GM19468 (cell line): ENCODE measurements around the gene IAPP.
"Not testable (repeated sequence)": the region's sequence is repeated elsewhere in the genome, so short reads cannot be mapped to it uniquely, and the experiment has no call there.

Experiments
- ATAC-seq: cut with Tn5 transposase; IDR thresholded peaks from one replicate; pipeline ENCODE4 v1.9.1; 2021; ENCODE audit warnings: mild to moderate bottlenecking, moderate library complexity, moderate number of reproducible peaks; ENCODE audit not compliant: unreplicated experiment; ENCODE audit errors: extremely low read depth

IAPP gene

GRCh38 chr12:21372602-21373001, at the start of gene IAPP:
IAPP (plus strand) TSS chr12:21372902; CDS start chr12:21373352, 450 bp downstream.
- no peak for ATAC-seq

GRCh38 chr12:21323736-21324135, 49.0 kb upstream of the IAPP start:
- ATAC-seq: no peak

- ATAC-seq: no peak
These were observed 48.2 kb upstream of the IAPP start for GRCh38 chr12:21324551-21324950.

GRCh38 chr12:21328578-21328977, 44.1 kb upstream of the IAPP start:
- no peak for ATAC-seq

GRCh38 chr12:21330682-21331253, 41.9 kb upstream of the IAPP start:
- ATAC-seq: no peak

- no peak for ATAC-seq
These were observed 37.9 kb upstream of the IAPP start, which contains the start of gene SLCO1A2 for GRCh38 chr12:21334771-21335325. SLCO1A2 (minus strand) TSS chr12:21334917; CDS start chr12:21334647, 270 bp downstream.

- ATAC-seq: no peak
These were observed 36.0 kb upstream of the IAPP start for GRCh38 chr12:21336656-21337055.

GRCh38 chr12:21337453-21337852, 35.2 kb upstream of the IAPP start:
- ATAC-seq: no peak

GRCh38 chr12:21337959-21338744, 34.5 kb upstream of the IAPP start:
- ATAC-seq: no peak

- ATAC-seq: no peak
These were observed 32.8 kb upstream of the IAPP start for GRCh38 chr12:21339921-21340320.

- ATAC-seq: no peak
These were observed 32.3 kb upstream of the IAPP start for GRCh38 chr12:21340403-21340802.

- no peak for ATAC-seq
These were observed 30.9 kb upstream of the IAPP start for GRCh38 chr12:21341769-21342168.

GRCh38 chr12:21343636-21344035, 29.1 kb upstream of the IAPP start:
- ATAC-seq: no peak

- ATAC-seq: no peak
These were observed 26.0 kb upstream of the IAPP start for GRCh38 chr12:21346542-21347205.

GRCh38 chr12:21350975-21351374, 21.7 kb upstream of the IAPP start:
- no peak for ATAC-seq

GRCh38 chr12:21353487-21353886, 19.2 kb upstream of the IAPP start:
- ATAC-seq: no peak

GRCh38 chr12:21353948-21354347, 18.8 kb upstream of the IAPP start:
- no peak for ATAC-seq

- no peak for ATAC-seq
These were observed 18.1 kb upstream of the IAPP start for GRCh38 chr12:21354641-21355040.

GRCh38 chr12:21360632-21361031, 12.1 kb upstream of the IAPP start:
- not testable (repeated sequence) for ATAC-seq

GRCh38 chr12:21369141-21369980, 3.3 kb upstream of the IAPP start:
- no peak for ATAC-seq
